HG03342 (cell line): ENCODE measurements around the gene APOL3.
"Not testable (repeated sequence)": the region's sequence is repeated elsewhere in the genome, so short reads cannot be mapped to it uniquely, and the experiment has no call there.

ENCODE experiments used
- ATAC-seq: cut with Tn5 transposase; IDR thresholded peaks from one replicate; pipeline ENCODE4 v1.9.1; 2021; ENCODE audit warnings: mild to moderate bottlenecking, moderate library complexity; ENCODE audit not compliant: unreplicated experiment

APOL3 gene, protein sequence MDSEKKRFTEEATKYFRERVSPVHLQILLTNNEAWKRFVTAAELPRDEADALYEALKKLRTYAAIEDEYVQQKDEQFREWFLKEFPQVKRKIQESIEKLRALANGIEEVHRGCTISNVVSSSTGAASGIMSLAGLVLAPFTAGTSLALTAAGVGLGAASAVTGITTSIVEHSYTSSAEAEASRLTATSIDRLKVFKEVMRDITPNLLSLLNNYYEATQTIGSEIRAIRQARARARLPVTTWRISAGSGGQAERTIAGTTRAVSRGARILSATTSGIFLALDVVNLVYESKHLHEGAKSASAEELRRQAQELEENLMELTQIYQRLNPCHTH

DNA sequence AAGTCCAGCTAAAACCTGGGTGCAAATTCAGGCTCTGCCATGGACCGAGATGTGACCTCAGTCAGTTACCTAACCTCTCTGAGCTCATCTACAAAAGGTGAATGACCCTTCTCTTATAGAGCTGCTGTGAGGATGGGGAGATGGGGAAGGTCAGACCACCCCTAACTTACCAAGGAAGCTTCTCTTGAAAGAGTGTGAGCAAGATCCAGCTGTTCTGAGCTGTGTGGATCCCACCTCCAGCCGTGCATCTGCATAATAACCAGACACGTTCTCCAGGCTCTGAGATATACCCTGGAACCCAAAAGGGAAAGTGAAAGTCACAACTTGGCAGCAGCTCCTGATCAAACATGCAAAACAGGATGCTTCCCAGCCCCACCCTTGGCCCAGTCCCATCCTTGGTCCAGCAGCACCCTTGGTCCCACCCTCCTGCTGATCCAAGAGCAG, at the start of gene APOL3:
TSS of gene APOL3 (minus strand) at position 257 of the 444 bp plus-strand sequence. CDS start 11,700 bp downstream, outside the sequence.
- peak; percentile 42 for ATAC-seq

DNA sequence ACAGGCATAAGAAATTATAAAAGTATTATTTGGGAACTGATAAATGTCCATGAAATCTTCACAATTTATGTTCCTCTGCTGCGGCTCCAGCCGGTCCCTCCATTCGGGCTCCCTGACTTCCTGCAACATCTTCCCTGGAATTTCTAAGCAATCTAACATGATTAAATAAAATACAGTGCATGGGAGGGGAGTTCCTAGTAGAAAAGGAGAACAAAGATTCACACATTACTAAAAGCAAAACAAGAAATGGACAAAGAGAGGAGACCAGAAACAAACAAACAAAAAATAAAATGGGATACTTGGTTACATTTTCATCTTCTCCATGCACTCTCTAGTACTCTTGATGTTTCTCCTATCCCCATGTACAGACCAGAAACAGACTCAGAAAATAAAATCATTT, 49.7 kb upstream of the APOL3 start:
- no peak for ATAC-seq

DNA sequence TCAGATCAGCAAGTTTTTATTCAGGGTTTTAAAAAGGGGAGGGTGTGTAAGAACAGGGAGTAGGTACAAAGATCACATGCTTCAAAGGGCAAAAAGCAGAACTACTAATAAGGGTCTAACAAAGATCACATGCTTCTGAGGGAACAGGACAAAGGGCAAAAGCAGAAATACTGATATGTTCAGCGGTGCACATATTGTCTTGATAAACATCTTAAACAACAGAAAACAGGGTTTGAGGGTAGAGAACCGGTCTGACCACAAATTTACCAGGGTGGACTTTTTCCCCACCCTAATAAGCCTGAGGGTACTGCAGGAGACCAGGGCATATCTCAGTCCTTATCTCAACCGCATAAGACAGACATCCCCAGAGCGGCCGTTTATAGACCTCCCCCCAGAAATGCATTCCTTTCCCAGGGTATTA, 48.9 kb upstream of the APOL3 start:
- not testable (repeated sequence) for ATAC-seq

DNA sequence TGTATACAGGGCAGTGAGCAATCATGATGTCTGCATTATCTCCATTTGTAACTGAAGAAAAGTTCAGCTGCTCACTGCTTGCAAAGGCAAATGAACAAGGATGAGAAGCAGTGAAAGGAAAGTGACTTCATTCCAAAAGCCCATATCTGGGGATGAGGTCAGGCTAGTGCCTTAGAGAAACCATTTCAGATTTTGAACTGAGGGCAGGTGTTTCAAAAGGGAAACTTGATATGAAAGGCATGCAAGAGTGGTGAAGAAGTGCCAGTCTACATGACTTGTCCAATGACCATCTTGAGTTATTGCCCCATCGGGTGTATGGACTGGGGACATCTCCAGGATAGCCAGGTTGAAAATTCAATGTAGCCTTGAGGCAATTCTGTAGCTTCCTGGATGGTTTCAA, 48.4 kb upstream of the APOL3 start:
- ATAC-seq = no peak

DNA sequence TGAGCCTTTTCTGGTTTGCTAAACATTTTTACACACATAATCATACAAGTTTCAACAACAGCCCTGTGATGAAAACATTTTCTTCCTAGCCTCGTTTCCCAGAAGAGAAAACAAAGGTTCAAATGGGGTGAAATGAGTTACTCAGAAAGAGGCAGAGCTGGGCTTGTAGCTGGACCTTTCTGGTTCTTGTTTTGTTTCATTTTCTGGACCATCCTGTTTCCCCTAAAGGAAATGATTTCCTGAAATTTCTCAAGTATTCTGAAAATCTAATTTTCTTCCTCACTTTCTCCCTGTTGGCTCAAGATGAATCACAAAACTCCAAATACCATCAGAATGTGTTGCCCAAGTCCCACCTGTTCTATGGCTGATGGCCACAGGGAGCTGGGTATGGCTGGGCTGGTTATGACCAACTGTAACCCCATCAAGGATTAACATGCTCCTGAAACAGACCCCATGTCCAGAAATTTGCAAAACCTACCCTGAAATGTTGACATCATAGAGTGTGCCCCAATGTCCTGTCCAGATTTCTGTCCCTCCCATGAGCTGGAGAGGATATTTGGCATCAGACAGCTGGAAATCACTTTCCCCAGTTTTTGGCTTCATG, 47.7 kb upstream of the APOL3 start:
- no peak for ATAC-seq

DNA sequence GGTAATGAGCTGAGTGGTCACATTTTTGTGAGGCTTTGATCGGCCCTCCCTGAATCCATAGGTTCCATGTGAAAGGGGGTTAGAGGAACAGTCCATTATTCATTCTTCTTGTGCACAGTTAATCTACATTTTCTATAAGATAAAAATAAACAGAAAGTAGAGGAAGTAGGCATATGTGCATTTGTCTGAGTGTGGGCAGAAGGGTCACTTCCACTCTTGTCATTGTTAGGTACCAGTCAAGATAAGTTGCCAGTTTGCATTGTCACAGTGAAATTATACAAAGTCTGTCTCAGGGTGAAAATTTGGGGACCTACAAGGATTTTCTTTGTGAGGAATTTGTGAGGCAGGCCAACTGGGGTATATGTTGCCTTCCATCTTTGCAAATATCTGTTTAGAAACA, 45.7 kb upstream of the APOL3 start:
- no peak for ATAC-seq

DNA sequence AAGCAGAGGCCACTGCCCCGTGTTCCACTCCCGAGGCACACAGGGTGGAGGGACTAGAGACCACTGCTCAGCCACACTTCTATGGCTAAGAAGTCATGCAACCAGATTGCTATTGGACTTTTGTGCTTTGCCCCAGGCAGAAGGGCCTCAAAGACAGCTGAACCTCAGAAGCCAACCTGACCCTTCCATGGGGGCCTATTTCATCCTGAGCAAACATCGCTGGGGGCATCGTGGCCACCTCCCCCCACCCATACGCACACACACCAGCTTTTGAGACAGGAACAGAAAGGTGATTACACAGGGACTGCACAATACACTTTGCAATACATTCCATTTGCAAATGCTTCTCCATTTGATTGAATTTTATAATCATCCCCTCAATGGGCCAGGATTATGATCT, 45.0 kb upstream of the APOL3 start:
- not testable (repeated sequence) for ATAC-seq

DNA sequence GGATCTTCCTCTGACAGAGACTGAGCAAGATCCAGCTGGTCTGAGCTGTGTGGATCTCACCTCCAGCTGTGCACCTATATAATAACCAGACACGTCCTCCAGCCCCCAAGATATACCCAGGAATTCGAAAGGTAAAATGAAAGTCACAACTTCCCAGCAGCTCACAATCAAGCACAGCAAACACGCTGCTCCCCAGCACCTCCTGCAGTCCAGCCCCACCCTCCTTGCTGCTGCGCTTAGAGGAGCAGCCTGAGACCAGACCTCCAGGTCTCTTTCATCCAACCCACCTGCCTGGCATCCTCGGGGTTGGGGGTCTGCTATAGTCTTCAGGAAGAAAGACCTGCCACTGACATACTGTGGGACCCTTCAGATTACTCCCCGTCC, 44.1 kb upstream of the APOL3 start:
- no peak for ATAC-seq

DNA sequence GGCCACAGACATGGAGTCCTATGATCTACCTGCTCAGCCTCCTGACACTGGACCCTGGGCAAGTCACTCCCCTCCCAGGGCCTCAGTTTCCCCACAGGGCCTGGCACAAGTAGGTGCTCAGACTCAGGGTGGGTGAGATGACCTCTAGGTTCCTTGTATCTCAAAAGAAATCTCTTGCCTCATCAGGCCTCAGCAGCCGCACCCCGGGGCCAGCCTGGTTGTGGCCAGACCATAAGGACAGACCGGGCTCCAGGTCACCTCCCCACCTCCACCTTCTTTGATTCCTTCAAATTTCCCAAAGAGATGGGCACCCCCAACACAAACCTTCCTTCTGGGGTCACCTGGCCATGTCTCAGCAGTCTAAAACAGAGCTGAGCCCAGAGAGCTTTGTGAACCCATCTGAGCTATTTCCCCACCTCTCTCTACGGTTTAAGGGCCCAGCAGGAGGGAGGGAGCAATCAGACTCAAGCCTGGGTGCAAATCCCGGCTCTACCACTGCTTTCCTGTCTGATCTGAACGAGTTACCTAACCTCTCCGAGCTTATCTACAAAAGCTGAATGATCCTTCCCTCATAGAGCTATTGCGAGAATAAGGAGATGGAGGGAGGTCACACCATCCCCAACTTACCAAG, 43.6 kb upstream of the APOL3 start:
- ATAC-seq = no peak

DNA sequence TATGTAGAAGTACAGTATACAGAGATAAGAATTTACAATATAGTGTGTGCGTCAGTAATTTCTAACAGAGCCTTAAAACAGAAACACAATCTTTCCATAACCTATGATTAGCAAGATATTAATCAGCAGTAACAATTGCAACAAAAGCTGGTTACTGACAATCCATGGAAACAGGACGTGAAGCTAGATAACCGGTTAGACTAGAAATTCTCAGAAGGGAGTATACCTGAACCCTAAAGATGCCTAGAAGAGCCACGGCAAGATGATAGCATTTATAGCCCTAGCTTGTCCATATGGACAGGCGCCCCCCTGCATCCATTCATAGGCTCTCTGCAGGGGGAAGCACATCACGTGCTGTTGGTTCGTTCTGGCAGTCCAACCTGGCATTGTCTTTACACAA, 42.9 kb upstream of the APOL3 start:
- not testable (repeated sequence) for ATAC-seq

DNA sequence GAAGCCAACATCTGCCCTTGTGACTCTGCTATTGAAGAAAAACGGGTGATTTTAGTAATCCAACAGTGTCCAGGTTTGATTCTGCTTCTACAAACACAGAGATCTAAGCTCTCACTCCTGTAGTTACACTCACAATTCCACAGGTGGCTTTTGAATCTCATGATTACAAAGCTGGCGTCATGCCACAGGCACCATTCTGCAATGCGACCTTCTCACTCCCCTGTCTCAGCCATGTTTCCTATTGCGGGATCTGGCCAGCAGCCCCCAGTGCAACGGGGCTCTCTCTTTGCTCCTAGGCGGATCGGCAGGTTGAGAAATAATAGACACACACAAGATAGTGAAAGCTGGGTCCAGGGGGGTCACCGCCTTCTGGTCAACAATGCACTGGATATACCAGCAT, 42.4 kb upstream of the APOL3 start:
- ATAC-seq = not testable (repeated sequence)

DNA sequence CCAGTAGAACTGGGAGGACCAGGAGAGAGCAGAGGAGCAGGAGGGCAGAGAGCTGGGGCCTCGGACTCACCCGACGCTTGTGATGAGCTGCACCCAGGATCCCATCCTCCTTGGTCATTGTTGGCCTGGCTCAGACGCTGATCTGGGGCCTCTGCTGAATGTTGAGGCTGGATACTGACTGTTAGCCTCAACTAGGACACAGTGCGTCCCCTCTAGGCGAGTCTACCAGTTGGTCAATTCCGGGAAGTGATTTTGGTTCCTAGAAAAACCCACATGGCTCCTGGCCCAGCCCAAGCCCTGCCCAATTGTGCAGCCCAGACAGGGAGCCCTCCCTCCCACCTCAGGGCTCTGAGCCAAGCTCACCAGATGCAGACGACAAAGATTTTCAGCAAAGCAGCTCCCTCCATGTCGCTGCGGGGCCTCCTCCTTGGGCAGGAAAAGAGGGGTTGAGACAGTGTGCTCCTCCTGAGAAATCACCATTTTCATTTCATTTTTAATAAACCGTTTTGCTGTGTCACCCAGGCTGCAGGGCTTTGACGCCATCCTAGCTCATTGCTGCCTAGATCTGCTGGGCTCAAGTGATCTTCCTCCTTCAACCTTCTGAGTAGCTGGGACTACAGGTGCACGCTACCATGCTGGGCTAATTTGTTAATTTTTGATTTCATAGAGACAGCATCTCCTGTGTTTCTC, 41.2 kb upstream of the APOL3 start, which contains the start of gene APOL4:
TSS of gene APOL4 (minus strand) at position 180 of the 690 bp plus-strand sequence. CDS start at position 105, 75 bp downstream.
- ATAC-seq = no peak

DNA sequence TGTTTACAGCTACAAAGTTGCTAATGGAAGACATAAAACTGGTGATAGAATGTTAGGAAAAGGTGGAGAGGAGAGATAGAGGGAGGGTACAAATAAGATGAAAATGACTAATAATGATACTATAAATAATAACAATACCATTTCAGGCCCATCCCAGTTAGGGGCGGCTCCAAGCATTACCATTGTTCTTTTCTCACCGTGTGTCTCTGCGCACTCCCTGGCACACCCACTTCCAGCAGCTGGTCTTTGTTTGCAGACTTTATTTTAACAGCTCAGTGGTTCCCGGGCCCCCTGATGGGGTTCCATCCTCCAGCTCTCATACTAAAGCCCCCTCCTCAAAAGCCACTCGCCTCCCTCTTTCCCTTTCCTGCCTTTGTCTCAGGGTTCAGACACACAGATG, 40.5 kb upstream of the APOL3 start:
- ATAC-seq = not testable (repeated sequence)

DNA sequence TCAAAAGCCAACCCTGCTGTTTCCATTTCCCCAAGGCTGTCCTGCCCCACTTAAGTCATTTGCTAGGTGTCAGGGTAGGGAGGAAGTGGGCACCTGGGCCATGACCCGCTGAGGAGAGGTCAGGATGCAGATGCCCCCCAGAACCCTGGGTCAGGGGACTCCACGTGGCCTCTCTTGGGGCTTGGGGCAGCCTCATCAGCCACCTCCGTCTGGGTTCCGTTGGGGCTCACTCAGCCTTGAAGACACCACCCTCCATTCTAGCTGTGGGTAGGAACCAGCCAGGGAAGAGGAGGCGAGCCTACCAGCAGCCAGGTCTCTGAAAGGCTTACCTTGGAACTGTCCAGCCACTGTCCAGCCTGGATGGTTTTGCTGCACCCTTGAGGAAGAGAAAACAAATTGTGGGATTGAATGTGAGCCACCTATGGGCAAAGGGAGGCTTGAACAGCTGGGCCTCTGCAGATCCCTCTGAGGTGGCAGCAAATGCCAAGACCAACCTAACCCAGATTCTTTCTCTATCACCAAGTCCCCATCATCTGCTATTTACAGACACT, 38.5 kb upstream of the APOL3 start:
- ATAC-seq = no peak

DNA sequence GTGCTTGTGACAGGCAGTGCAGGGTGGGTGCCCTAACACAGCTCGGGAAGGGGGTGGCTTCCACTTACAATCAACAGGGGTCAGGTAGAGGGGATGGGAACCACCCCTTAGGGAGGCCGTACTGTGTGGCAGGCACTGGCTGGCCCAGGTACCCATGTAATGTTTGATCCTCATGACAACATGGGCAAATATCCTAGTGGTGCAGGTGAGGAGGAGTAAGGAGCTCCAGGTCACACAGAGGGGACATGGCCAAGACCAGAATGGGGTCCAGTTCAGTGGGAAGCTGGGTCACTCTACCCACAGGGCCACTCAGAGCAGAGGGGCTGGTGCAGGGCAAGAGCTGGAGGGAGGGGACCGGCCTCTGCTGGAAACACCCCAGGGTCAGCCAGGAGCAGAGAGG, 38.0 kb upstream of the APOL3 start:
- ATAC-seq = no peak

DNA sequence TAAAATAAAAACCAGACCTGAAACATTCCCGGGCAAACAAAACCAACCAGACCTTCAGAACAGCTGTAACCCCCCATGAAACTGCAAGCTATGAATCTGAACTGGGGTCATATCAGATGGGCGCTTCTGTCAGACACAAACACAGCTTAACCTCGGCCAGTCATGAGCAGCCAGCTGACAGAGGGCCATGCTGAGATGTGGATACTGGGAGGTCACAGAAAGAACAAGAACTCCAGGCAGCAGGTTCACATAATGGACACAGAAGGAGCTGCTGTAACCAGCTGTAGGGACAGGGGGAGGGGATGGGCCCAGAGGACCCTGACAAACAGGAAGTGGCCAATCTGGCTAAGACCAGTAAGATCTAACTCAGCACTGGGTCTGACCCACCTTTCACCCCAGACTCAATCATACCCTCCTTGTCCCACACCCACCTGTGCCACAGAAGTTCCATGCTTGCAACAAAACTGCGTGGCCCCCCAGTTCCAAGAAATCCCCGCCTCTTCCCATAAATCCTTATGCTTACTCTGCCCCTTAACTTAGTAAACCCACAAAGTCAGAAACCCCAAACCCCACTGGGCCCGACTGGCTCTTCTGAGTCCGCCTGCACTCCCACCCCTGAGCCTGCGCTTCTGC, 37.1 kb upstream of the APOL3 start:
- ATAC-seq = no peak

DNA sequence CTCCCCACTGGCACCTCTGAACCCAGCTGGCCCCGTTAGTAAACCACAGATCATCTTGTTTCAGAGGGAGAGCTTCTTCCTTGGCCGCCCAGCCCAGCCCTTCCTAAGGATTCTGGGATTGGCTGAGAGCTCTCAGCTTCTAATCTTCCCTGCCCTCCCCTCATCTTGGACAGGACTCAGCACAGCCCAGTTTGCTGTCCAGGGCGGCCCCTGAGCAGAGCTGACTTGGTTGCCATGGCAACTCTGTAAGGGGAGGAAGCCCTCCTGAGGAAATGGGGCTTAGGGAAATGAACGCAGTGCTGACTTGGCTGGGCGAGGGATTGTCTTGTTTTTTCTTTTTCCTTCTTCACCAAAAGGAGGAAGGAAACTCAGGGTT, 36.5 kb upstream of the APOL3 start:
- ATAC-seq = no peak

DNA sequence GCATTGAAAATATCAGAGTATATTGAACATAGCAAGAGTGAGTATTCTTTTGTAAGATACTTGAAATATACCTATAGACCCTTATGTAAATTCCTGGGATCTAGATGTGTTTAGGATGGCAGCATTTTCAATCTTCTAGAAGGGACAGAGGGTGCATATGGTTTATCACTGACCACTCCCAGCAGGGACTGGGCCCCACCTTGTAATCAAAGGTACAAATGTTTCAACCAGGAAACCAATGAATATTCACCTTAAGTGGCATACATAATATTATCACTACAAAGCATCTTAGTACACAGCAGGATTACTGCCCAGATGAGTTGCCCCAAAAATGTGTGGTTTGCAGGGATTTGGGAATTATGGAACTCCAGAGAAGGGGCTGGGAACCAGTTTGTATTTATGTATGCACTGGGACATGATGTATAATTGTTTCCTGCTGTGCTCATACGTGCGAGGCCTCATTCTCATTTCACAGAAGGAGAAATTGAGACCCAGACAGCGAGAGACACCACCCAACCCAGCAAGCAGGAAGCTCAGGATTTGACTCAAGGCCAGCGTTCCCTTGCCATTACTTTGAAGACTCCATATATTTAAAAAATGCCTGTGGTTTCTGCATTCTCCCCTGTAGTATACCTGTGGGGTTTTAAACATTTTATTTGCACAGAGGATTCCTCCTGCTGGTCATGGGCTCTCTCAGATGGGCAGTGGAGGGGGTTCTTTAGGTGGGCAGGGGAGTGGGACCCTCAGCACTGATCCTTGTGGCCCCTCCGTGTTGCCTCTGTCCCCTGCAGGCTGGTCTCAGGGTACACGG, 35.9 kb upstream of the APOL3 start:
- ATAC-seq = no peak

DNA sequence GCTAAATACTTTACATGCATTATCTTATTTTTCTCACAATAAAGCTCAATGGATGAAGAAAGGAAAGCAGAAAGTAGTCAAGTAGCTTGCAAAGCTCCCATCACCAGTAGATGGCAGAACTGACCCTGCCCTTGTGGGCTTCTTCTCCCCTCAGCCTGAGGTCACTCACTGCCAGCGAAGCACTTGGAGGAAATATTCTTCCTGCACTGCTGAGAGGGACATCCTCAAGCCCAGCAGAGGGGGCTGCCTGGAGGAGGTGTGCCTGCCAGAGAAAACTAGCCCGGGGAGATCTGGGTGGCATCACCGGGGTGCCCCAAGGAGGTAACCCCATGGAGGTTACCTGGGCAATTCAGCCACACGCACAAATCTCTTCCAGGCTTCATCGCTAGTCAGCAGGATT, 34.4 kb upstream of the APOL3 start:
- no peak for ATAC-seq

DNA sequence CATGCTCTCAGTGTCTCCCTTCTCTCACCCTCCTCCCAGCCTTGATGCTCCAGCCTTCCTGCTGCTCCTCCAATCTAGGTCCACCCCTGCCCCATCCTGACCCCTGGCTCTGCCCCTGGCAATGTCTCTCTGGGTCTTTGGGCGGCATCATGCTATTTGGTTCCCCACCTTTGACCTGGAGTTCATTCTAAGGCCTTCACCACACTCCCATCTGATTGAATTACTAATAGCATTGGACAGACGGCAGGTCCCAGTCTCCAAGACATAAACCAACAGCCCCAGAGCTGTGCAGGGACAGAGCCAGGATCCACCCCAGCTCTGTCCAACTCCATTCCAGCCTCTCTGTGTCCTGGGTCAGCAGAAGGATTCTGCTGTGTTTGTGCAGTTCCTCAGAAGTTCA, 33.8 kb upstream of the APOL3 start:
- ATAC-seq = no peak
